ENCODE results near the gene BAG1.
A peak's percentile ranks its signal among the peaks of the same experiment; 100 is the strongest.

BAG1 gene

GRCh38 chr9:33263131-33264002 lies 1.1 kb downstream of the BAG1 start:
- Histone ChIP-seq H3F3A (ENCODE audit: control insufficient read depth, insufficient read depth) (no peaks in the 10 kb centered on the region), H3K4me3 (ENCODE audit: low read length) (peak overlapping the region; percentile 89), H3K27ac (ENCODE audit: low read depth, low read length) (peak overlapping the region; percentile 48), H3K4me1 (ENCODE audit: control insufficient read depth, low read length) (peaks cover 20% of the 10 kb centered on the region), H3K9me2 (replicated peaks; ENCODE audit: control insufficient read depth, low read length) (no peaks in the 10 kb centered on the region), H3K79me2 (ENCODE audit: control insufficient read depth, low read length) (peaks cover 69% of the 10 kb centered on the region), H3K36me3 (ENCODE audit: control insufficient read depth, low read length) (peaks cover 80% of the 10 kb centered on the region), H3K4me2 (ENCODE audit: low read length) (peak overlapping the region; percentile 95), H3K9me3 (ENCODE audit: control insufficient read depth, insufficient read depth, low read length) (no peaks in the 10 kb centered on the region), H4K20me1 (ENCODE audit: control insufficient read depth, insufficient read depth, low read depth, low read length) (no peaks in the 10 kb centered on the region), H3K27me3 (ENCODE audit: control insufficient read depth, low read length) (no peaks in the 10 kb centered on the region)
- TF ChIP-seq CTCF (IDR thresholded peaks at IDR 0.05; ENCODE audit: low read depth, low read length, poor library complexity, severe bottlenecking): no peak
- no peak for TF ChIP-seq EZH2phosphoT487 (IDR thresholded peaks at IDR 0.05; ENCODE audit: borderline replicate concordance, low read length)

- no peaks in the 10 kb centered on the region for H3K9me2 ChIP-seq (replicated peaks; ENCODE audit: control insufficient read depth, low read length)
- TF ChIP-seq EZH2phosphoT487 (IDR thresholded peaks at IDR 0.05; ENCODE audit: borderline replicate concordance, low read length): no peak
- H3K4me3 ChIP-seq (ENCODE audit: low read length): no peak overlapping the region
- H3K27ac ChIP-seq (ENCODE audit: low read depth, low read length): no peak overlapping the region
- H3K9me3 ChIP-seq (ENCODE audit: control insufficient read depth, insufficient read depth, low read length): no peaks in the 10 kb centered on the region
- H3K4me1 ChIP-seq (ENCODE audit: control insufficient read depth, low read length): peaks cover 13% of the 10 kb centered on the region
- no peaks in the 10 kb centered on the region for H3F3A ChIP-seq (ENCODE audit: control insufficient read depth, insufficient read depth)
- no peaks in the 10 kb centered on the region for H4K20me1 ChIP-seq (ENCODE audit: control insufficient read depth, insufficient read depth, low read depth, low read length)
- H3K79me2 ChIP-seq (ENCODE audit: control insufficient read depth, low read length): peaks cover 58% of the 10 kb centered on the region
- H3K27me3 ChIP-seq (ENCODE audit: control insufficient read depth, low read length): no peaks in the 10 kb centered on the region
- H3K4me2 ChIP-seq (ENCODE audit: low read length): no peak overlapping the region
- H3K36me3 ChIP-seq (ENCODE audit: control insufficient read depth, low read length): peaks cover 89% of the 10 kb centered on the region
Measured at GRCh38 chr9:33260372-33260771, 4.1 kb downstream of the BAG1 start.

GRCh38 chr9:33257276-33257675 lies 7.2 kb downstream of the BAG1 start:
- Histone ChIP-seq H3K27me3 (ENCODE audit: control insufficient read depth, low read length) (no peaks in the 10 kb centered on the region), H3K9me3 (ENCODE audit: control insufficient read depth, insufficient read depth, low read length) (no peaks in the 10 kb centered on the region), H3K4me1 (ENCODE audit: control insufficient read depth, low read length) (0 out of 2 replicates have a peak, but pooled peaks cover 4% of the 10 kb centered on the region), H3K36me3 (ENCODE audit: control insufficient read depth, low read length) (peaks cover 92% of the 10 kb centered on the region), H3K79me2 (ENCODE audit: control insufficient read depth, low read length) (peaks cover 31% of the 10 kb centered on the region), H3K27ac (ENCODE audit: low read depth, low read length) (no peak overlapping the region), H3K4me3 (ENCODE audit: low read length) (no peak overlapping the region), H3F3A (ENCODE audit: control insufficient read depth, insufficient read depth) (0 out of 2 replicates have a peak, but pooled peaks cover 6% of the 10 kb centered on the region), H3K4me2 (ENCODE audit: low read length) (no peak overlapping the region), H3K9me2 (replicated peaks; ENCODE audit: control insufficient read depth, low read length) (no peaks in the 10 kb centered on the region), H4K20me1 (ENCODE audit: control insufficient read depth, insufficient read depth, low read depth, low read length) (no peaks in the 10 kb centered on the region)
- TF ChIP-seq CTCF (IDR thresholded peaks at IDR 0.05; ENCODE audit: low read depth, low read length, poor library complexity, severe bottlenecking) (no peak), EZH2phosphoT487 (IDR thresholded peaks at IDR 0.05; ENCODE audit: borderline replicate concordance, low read length) (no peak)

GRCh38 chr9:33256236-33256635 lies 8.3 kb downstream of the BAG1 start:
- H3K4me1 ChIP-seq (ENCODE audit: control insufficient read depth, low read length): no peaks in the 10 kb centered on the region

More at GRCh38 chr9:33256236-33256635, 8.3 kb downstream of the BAG1 start:
- peaks cover 82% of the 10 kb centered on the region for H3K36me3 ChIP-seq (ENCODE audit: control insufficient read depth, low read length)
- no peak overlapping the region for H3K27ac ChIP-seq (ENCODE audit: low read depth, low read length)
- no peak overlapping the region for H3K4me2 ChIP-seq (ENCODE audit: low read length)
- no peaks in the 10 kb centered on the region for H3K9me3 ChIP-seq (ENCODE audit: control insufficient read depth, insufficient read depth, low read length)
- H3K4me3 ChIP-seq (ENCODE audit: low read length): no peak overlapping the region
- peaks cover 22% of the 10 kb centered on the region for H3K79me2 ChIP-seq (ENCODE audit: control insufficient read depth, low read length)
- no peaks in the 10 kb centered on the region for H4K20me1 ChIP-seq (ENCODE audit: control insufficient read depth, insufficient read depth, low read depth, low read length)
- H3K9me2 ChIP-seq (replicated peaks; ENCODE audit: control insufficient read depth, low read length): no peaks in the 10 kb centered on the region
- H3K27me3 ChIP-seq (ENCODE audit: control insufficient read depth, low read length): no peaks in the 10 kb centered on the region
- 0 out of 2 replicates have a peak, but pooled peaks cover 6% of the 10 kb centered on the region for H3F3A ChIP-seq (ENCODE audit: control insufficient read depth, insufficient read depth)
- no peak for TF ChIP-seq EZH2phosphoT487 (IDR thresholded peaks at IDR 0.05; ENCODE audit: borderline replicate concordance, low read length)
- no peak for TF ChIP-seq CTCF (IDR thresholded peaks at IDR 0.05; ENCODE audit: low read depth, low read length, poor library complexity, severe bottlenecking)
